GM19023 (cell line): ENCODE data around the gene KISS1.

Source experiments
- ATAC-seq: cut with Tn5 transposase; IDR thresholded peaks from one replicate; pipeline ENCODE4 v1.9.1; 2021; ENCODE audit warnings: mild to moderate bottlenecking, moderate library complexity; ENCODE audit not compliant: unreplicated experiment

Gene KISS1

GRCh38 chr1:204219971-204220616, 23.8 kb upstream of the KISS1 start:
- ATAC-seq: no peak

DNA sequence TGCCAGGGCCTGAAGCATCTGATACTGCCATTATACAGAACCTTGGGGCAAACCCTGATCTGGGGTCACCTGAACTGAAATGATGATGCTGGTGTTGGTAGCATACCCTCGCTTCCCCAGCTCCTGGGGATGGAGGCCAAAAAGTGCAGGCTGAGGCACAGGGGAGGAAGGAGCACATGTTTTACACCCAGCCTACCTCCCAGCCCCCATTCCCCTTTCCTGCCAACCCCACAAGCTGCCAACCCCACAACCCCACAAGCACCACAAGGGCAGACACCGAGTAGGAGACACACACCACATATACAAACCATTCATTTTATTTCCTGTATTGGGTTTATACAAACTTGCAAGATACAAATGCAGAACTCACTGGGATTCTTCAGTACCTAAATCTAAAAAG, 22.3 kb upstream of the KISS1 start:
- ATAC-seq: no peak

- ATAC-seq: no peak
Measured at GRCh38 chr1:204217648-204218000, 21.3 kb upstream of the KISS1 start.

DNA sequence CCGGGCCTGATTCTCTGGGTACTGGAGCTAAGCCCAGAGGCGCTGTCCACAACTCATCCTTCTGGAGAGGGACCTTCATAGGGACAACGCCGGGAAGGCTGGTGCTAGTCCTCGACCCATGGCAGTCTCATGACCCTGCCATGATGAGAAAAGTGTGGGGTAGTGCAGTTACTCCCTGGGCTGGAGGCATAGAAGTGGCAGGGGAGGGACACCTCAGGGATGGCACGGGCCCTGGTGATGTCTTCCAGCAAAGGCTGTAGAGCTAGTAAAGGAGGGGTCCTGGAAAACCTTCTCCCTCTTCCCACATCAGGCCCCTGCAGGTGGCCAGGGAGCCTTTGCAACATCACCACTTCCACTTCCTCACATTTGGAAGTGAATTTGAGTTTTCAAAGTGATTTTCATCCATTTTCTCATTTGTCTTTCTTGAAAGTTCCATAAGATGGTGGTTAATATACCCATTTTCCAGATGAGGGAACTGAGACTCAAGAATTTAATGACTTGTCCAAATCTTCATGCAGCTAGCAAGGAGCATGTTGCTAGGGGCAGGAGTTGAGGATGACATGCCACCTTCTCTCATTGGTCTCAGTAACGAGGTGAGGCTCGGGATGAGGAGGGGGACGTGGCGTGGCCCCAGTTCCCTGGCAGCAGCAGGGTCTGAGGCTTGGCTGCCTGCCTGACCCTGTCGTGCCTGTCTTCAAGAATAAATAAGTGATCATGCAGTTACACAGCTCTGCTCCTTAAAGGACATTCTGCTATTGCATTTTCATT, 20.8 kb upstream of the KISS1 start:
- ATAC-seq: no peak

- ATAC-seq: no peak
Measured at GRCh38 chr1:204216236-204216635, 19.9 kb upstream of the KISS1 start.

DNA sequence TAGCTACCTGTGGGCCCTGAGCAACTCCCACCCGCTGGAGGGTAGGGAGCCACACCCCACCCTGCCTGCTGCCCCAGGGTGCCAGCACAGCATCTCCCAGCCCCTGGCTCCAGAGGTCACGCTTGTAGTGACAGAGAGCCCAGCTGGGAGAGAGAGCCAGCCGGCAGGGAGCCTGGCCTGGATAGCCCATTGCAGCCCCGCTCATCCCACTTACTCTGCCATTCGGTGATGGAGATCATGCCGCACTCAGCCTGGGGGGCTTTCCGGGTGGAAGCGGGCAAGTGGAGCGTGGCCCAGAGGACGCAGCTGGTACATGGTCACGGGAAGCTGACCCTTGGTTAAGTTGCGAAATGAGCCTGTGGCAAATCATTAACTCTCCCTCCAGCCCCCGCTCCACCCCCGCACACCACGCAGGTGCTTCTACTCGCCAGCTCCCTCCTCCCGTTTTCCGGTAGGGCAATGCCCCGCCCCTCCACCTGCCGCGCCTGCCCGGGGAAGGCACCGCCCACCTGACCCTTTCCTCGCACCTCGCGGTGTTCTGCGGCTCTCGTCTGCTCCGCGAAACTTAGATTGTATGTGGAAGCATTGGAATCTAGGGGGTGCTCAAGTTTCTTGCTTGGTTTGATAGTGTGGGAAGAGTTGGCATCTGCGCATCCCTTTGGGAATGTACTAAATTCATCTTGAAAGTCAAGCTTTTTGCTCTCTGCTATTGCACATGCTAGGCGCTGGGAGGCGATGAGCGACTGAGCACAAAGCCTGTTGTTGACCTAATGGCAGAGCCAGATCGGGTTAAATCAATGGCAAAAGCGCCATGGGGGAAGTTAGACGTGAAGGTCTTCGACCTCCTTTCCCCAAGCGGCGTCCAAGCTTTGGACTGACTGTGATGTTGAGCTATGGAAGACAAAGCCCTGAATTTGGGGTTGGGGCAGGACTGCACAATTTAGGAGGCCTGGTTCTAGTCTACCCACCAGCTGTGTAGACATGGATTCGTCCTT, 17.7 kb upstream of the KISS1 start, which contains the start of gene GOLT1A:
Gene GOLT1A, minus strand, starts transcription at position 321 of the 995 bp plus-strand sequence. Its CDS starts 82 bp downstream, at position 239.
- ATAC-seq: peak; percentile 71

- no peak for ATAC-seq
Measured at GRCh38 chr1:204212715-204213114, 16.4 kb upstream of the KISS1 start.

DNA sequence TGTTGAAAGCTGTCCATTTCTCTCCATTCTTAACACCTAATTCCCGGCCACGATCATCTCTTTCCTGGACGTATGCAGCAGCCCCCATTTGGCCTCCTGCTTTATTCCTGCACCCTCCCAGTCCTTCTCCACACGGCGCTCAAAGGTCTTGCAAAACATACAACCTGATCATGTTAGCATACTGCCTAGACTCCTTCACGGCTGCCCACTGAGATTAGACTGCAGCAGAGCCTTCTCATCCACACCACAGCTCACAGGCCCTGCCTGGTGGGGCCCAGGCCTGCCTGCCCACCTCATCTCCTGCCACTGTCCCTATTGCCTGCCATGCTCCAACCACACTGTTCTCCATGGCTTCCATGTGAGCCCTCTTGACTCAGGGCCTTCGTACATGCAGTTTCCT, 14.8 kb upstream of the KISS1 start:
- ATAC-seq: no peak

- ATAC-seq: no peak
Measured at GRCh38 chr1:204207136-204207616, 10.9 kb upstream of the KISS1 start.

DNA sequence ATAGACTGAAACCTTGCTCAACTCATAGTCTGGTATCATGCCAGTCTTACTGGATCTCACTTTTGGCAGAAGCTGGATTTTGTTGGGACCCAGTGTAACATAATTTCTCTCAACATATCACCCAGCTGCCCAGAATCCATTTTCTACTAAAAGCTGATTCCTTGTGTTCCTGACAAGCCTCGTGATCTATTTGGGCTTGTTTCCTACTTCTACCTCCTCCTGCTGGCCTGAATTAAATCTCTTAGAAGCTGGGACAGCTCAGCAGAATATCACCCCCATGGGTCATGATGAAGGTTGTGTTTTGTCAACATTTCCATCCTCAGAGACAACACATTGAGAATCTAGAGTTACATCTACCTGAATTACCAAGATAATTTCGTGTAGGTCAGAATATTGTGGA, 9.8 kb upstream of the KISS1 start:
- ATAC-seq: no peak

- no peak for ATAC-seq
Measured at GRCh38 chr1:204205486-204205885, 9.2 kb upstream of the KISS1 start.

GRCh38 chr1:204204944-204205343, 8.7 kb upstream of the KISS1 start:
- no peak for ATAC-seq

GRCh38 chr1:204203206-204203767, 7.0 kb upstream of the KISS1 start:
- no peak for ATAC-seq

- ATAC-seq: no peak
Measured at GRCh38 chr1:204202481-204202880, 6.2 kb upstream of the KISS1 start.

DNA sequence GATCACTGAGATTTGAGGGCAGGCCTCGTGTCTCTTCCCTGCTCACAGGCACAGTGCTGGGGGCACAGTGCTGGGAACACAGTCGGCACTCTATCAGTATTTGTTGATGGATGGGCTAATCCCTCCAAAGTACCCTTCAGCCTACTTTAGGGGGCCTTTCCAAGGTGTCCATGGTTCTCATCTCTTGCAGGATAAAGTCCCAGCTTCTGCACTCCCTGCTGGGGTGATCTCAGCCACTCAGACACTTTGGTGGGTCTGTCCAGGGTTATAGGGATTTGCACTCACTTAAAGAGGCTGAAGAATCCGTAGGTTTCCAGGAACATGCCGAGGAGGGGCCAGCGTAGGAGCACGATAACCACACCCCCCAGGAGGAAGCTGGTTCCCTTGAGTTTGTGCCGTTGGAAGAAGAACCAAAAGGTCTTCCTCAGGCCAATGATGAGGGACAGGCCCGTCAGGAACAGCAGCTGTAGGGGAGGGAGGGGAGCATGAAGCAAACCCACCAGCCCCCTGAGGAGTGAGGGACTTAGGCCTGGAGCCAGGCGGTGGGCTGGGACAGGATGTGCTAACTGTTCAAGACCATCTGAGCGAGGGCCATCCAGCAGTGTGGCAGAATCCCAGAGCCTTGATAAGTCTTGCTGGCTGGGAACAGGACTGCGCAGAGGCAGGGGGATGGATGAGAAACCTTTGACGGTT, 5.2 kb upstream of the KISS1 start:
- no peak for ATAC-seq

DNA sequence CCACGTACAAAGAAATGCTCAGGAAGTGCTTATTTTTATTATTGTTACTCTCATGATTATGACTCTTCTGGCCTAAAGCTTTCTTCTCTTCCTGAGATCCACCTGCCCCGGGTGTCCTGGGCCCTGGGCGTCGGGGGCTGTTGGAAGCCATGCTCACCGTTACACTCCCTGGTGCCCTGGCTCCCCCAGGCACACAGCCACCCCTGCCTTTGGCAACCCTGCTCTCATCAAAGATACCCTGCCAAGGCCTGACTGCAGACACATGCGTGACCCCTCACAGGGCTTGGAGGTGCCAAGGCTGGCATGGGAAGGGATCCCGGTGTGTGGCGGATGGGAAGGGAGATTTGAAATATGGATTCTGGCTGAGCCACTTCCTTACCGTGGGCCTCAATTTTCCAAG, 3.3 kb upstream of the KISS1 start:
- ATAC-seq: no peak

DNA sequence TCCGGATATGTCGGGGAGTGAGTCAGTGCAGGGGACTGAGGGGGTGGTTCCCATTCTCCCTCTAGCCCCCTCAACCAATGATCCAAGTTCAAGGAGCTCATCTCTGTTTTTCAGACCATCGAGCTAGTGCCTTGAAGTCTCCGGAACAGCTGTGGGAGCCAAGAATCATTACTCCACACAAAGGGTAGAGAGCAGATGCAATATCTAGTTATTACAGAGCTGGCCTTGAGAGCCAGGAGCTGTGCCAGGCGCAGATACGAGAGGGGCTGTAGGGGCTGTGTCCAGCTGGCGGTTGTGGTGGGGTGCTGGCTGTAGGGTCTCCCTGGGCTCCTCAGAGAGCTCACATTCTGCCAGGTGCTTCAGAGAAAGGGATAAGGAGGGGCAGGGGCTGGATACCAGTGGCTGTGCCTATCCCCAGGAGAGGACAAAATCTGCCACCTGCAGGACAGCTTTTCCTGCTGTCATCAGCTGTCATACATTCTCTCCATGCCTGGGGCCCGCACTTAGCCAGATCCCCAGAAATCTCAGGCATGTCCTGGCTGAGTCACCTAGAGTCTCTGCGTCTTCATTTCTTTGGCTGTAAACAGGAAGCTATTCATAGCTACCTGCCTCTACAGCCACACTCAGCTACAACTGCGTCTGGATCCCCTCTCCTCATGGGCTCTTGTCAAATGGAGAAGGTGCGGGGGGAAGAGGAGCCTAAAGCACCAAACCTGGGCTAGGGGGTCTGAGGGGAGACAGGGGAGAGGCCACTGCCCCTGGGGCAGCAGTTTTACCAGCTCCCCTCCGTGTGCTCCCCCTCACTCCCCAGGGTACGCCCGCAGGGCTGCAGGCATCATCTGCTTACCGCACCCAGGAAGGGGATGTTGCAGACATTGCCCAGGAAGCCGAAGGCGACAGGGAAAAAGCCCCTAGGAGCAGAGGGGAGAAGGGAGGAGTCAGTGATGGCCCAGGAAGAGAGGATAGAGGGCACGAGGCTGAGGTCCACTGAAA, 2.4 kb upstream of the KISS1 start:
- no peak for ATAC-seq

DNA sequence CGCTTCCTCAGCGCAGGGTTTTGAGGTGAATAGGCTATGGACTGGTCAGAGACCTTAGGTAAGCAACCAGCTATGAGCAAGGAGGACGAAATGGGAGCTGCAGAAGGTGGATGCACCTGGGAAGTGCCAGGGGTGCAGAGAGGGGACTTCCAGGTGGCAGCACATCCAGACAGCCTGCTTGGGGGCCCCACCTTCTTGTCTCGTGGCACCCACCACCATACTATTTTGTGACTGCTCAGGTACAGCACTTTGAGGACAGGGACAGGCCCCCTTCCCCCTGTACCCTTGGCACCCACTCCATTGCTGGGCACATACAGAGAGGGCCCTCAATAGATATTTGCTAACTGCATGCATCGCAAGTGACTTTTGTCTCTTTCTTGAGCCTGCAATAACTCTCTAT, 777 bp upstream of the KISS1 start:
- no peak for ATAC-seq

- ATAC-seq: no peak
Measured at GRCh38 chr1:204194771-204195170, 1.5 kb downstream of the KISS1 start.
